GM21723 (cell line): ENCODE results near the gene SKIDA1.

Experiments
- ATAC-seq: cut with Tn5 transposase; IDR thresholded peaks from one replicate; pipeline ENCODE4 v1.9.1; 2021; ENCODE audit warnings: mild to moderate bottlenecking, moderate library complexity; ENCODE audit not compliant: unreplicated experiment

SKIDA1 gene

DNA sequence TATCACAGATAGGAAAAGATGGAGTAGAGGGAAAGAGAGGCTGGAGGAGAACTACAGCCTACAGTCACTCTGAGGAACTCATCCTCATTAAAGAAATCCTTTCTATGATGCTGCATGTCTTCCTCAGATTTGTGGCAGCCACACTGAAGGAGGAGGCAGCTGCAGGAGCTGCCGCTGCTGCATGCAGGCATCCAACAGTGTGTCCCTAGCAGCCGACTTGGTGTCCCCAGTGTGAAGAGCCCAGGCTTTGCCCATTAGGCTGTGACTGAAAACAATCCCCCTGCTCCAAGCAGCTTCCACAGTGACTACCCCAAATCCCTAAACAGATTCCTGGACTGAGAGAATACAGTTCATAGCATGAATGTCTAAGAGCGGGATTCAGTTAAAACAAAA lies 23.1 kb downstream of the SKIDA1 start:
- ATAC-seq: no peak

DNA sequence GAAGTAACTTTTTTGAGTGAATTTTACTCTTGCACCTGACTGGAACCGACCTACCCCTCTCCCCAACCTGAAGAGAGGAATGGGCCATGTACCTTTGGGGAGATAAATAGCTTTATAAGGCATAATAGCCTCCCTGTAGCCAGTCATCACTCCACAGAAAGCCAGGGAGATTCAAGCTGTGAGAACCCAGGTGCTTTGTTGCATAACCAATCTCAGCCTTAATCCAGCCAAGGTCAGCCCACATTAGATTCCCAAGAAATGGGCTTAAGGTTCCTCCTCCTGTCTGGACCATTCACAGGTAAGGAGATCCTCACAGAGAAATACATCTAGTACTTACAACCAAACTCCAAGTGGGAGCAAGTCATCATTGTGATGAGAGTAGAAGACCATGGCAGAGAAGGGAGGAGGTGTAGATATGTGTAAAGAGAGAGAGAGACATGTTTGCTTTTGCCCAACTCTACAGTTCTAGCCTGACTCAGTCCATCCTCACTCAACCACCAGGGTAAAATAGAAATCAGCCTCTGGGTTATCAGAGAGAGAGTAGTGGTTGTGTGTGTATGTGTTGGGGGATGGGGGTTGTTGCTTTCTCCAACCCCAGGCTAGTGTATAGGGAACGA lies 23.6 kb downstream of the SKIDA1 start:
- ATAC-seq: no peak

DNA sequence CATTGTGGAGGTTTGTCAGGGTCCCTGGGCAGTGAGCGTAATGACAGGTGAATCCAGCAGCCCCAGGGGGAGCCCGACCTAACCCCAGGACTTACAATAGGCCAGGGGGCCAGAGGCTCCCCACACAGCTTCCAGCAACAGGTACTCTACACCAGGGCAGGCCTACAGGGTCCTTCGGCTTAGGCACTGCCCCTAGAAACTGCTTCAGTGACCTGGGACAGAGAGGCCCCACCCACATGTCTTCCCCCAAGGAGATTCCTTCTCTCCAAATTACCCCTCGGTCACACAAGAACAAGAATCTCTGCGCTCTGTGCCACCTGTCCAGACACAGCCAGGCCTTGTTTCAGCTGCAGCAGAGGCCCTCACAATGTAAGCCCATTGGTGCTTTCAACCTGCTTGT lies 24.4 kb downstream of the SKIDA1 start:
- ATAC-seq: no peak

DNA sequence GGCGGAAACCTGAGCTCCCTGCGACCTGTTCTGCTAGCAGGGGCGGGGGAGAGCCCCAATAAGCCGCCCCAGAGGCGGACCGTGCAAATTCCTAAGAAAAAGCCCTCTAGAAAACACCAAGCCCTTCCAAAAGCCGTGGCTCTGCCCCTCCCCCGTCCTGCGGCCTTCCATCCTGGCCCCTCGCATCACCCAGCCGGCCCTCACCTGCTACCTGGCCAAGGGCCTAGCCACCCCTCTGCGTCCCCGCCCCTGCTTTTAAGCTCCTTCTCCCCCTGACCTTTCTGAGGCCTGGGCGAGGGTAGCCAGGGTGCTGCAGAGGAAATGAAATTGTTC lies 24.9 kb downstream of the SKIDA1 start:
- ATAC-seq: no peak

DNA sequence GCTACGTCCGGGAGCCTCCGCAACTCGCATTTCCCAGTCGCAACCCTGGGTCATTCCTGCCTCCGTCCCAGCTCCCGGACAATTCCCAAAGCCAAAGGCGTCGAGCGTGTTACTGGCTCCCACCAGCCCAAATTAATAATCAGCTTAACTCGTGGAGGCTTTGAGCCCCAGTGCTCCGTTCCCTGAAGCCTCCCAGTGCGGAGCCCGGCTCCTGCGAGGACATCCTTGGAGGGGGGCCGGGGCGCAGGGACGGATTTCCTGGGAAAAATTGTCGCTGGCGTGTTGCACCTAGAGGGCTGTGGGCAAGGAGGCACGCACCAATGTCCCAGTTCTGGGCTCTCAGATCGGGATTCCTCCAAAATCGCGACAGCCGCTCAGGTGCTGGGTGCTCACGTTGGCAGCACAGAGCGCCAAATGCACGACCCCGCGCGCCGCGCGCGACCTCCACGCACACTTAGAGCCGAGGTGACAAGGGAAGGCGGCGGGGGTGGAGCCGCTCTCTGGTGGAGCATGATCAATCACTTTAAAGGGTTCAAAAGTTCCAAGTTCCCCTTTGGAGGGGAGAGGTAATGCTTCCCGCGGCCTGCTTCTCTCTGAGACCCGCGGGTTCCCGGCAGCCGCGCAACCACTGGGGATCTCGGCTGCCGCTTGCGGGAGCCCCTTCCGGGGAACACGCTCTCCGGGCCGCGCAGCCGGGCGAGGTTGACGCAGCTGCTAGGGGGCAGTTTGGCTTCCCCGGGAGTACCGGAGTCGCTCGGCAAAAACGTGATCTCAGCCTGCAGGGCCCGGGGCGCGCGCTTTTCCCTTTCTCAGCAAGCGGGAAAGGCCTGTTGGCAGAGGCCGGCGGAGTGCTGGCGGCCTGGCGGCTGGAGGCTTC lies 25.5 kb downstream of the SKIDA1 start:
- no peak for ATAC-seq

DNA sequence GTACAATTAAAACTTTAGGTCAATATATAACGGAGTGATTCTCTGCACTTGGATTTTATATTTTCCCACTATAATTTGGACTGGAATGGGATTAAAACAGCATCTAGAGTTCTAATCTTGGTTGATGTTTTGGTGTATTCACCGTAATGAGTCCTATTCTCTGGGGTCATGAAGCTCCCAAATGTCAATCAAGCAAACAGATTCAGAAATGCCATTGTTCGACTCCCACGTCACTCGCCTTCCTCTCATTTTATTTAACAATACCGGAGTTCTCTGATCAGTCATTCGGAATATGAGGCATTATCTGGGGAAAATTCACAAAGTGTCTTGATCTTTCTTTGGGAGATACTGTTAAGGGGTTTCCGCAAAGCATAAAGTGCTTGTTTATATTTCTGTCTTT lies 26.5 kb downstream of the SKIDA1 start:
- no peak for ATAC-seq

DNA sequence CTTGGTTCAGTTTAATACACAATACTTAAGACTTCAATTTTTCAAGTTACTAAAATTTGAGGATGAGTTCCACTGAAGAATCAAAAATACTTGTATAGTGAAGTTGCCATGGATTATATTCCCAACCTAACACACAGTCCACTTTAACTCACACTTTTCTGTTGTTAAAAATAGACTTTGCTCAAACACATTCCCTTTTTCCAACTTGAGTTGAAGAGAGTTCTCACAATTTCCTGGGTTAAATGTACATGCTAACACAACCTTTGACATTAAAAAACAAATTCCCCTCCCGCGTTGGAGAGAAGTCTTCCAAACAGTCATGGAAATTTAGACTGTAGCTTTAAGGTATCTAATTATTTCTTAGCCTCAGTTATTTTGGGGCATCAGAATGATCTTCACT lies 27.1 kb downstream of the SKIDA1 start:
- ATAC-seq: no peak

DNA sequence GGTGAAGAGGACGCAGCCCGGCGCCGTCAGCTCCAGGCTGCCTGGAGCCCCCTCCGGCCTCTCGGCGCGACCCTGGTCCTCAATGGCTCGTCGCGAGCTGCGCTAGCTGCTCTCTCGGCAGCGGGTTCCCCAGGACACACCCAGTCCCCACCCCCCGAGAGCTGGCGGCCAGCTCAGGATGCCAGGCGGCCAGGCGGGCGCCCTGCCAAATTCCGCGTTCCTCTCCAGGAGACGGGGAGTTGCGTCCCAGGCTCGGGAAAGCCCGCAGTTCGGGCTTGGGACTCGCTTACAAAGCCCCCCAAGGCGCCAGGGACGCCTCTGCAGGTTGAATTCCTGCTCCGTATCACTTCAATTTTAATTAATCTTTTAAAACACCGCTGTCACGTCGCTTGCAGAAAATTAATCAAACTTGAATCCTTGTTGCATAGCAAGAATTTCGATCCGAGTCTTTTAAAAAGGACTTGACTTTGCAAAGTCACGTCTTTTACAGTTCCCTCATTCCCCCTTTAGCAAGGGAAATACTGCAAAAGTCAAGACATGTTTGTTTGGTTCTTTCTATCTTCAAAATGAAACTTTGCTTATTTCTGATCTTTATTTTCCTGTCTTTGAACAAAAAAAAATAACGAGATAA lies 28.2 kb downstream of the SKIDA1 start:
- ATAC-seq: peak; percentile 1

DNA sequence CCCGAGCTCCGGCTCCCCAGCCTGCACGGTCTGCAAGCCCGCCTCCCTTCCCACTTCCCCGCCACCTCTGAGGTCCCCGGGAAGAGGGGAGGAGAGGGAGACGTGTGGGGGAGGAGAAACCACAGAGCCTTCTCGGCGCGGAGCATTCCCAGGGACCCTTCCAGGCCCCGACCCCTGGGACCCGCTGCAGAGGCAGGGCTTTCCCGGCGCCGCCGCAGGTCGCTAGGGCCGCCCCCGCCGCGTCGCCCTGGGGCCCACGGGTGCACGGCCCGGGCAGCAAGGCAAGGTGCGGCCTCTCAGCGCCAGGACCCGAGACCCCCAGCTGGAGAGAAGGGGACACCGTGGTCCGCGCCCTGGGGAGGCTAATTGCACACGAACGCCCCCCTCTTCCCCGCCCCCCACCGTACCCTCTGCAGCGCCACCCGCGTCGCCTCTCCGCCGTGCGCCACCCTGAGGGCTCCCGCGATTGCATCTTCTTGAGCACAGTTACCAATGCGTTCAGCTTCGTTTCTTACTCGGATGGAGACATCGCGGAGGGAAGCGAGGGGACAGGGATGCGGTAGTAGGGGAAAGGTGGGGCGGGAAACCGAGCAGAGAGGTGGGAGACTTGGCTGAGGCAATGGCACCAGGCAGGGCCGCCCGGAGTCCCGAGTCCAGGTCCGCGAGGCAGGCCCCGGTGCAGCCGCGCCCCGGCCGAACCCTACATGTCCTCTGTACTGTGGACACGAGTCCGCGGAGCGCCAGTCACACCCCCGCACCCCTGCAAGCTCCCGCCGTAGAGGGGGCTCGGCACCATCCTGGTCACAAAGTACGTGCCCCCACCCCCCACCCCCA lies 28.9 kb downstream of the SKIDA1 start:
- peak; percentile 56 for ATAC-seq

DNA sequence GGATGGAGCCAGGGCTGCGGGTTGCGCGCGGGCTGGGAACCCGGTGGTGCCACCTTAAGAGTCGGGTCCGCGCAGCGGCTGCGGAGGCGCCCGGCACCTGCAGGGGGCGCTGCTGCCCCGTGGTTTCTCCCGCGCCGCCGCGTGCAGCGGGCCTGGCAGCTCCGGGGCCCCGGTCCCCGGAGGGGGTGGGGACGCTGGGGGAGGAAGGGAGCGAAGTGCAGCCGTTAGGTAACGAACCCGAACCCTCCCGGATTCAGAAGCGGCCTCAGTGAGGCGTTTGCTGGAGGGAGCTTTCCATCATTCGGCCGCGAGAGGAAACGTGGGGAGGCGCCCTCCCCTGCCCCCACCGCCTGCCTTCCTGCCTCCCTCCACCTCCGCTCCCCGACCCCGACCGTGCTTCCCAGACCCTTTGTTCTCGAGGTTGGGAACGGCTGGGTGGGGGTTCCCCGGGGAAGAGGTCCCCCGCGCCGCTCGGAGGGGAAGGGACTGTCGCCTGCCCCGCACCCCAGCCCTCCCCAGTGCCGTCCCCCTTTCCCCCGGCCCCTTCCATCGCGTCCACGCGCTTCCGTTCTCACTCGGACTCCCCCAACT lies 29.6 kb downstream of the SKIDA1 start:
- ATAC-seq: peak; percentile 75

DNA sequence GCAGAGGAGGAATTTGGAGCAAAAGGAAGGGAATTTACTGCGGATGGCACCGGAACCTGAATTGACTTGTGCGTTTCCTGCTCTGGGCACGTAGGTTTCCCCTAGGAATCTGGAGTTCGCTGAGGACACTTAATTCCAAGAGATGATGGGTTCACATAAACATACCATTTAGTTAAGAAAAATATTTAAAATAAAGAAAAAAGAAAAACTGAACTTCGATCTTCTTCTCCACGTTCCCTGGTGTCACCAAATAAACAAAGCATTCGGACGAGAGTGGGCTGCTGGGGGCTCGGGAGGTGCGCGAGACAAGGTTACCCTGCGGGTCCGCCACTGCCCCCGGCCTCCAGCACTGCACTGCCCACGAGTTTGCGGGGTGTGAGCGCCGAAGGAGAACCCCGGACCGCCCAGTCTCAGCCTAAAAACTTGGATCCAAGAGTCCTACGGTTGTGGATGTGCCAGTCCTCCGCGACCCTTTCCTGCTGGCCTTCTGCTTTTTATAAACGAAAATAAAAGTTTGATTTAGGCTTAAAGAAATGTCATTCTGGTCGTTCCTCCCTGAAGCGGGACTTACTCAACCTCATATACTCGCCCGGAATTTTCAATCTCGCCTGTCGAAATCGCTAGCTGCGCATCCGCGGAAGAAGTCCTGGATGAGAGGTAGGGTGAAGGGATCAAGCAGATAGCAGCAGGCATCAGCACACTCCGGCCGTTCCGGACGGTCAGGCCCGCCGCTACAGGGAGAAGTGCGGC lies 30.3 kb downstream of the SKIDA1 start:
- no peak for ATAC-seq

DNA sequence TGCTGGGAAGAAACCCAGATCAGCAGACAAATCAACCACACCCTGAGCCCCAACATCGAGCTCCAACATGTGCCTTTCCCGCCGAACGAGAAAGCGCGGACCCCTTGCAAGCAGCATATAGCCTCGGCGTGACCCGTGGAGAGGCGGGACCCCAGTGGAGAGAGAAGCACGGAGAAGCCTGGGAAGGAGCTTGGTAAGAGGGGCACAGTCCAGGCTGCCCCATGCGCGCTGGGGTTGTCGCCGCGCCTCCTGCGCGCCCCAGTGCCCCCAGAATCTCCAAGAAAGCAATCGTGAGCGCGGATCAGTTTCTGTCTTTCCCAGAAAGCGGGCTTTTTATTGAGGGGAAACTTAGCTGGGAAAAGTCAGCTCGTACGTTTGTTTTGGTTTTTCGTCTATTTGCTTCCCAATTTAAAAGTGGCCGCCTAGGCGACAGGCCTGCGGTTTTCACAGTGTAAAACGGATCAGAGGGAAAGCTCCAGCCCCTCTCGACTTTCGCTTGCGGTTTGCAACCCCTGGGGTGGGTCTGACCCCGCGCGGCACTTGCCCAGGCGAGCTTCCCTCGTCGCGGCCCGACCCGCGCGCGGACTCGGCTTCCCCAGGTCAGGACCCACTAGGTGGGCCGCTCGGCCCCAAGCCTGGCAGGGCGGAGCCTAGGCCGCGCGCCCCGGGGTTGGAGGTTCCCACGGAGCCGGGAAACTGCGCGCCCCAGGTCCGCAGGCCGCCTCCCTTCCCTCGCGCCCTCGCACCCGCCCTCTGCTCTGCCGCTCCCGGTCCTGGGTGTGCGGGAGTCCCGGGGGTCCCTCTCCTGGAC lies 31.1 kb downstream of the SKIDA1 start:
- no peak for ATAC-seq

DNA sequence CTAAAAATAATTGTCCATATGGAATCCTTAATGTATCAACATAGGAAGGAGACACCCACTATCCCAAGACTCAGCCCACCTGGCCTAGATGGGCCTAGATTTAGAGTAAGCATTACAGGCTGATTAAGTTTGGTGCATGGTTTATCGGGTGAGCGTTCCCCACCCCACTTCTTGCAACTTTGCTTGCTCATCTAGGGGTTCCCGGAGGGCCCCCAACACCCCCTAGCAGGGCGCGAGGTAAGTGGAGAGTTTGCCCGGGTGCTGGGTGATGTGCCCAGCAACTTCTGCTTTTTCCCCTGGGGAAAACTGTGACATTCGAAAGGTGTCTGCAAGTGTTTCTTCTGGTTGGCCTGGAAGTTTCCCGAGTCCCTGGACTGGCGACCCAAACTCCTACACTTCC lies 31.7 kb downstream of the SKIDA1 start:
- no peak for ATAC-seq

DNA sequence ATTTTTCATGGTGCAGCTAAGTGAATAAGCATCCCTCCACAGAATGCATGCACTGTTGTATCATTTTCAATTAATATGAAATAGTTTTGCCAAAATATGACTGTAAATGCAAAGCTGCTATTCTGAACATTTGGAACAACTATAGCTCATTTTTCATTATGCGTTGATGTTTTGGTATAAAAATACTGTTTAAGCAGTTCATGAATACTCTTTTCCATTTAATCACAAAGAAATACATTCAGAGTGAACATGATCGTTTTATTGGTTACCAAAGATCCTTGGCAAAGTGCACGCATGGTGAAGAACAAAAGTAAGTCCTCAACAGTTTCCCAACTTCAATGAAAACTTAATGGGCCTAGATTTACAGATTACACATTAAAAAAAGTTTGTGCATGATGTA lies 33.1 kb downstream of the SKIDA1 start:
- ATAC-seq: no peak

DNA sequence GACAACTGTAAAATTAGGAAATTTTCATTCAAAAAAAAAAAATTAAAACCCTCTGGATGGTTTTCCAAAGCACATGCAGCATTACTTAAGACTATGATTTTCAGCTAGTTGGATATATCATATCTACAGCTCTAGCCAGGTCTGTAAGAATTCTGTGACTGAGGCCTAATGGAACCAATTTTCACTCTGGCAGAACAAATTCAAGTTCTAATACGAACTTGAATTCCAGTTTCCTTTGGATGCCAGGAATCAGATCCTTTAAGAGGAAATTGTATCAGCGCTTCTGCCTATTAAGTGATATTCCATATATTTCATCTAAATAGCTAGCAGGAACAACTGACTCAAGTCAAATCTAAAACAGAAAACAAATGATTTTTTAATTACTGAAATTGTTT lies 34.8 kb downstream of the SKIDA1 start:
- no peak for ATAC-seq

DNA sequence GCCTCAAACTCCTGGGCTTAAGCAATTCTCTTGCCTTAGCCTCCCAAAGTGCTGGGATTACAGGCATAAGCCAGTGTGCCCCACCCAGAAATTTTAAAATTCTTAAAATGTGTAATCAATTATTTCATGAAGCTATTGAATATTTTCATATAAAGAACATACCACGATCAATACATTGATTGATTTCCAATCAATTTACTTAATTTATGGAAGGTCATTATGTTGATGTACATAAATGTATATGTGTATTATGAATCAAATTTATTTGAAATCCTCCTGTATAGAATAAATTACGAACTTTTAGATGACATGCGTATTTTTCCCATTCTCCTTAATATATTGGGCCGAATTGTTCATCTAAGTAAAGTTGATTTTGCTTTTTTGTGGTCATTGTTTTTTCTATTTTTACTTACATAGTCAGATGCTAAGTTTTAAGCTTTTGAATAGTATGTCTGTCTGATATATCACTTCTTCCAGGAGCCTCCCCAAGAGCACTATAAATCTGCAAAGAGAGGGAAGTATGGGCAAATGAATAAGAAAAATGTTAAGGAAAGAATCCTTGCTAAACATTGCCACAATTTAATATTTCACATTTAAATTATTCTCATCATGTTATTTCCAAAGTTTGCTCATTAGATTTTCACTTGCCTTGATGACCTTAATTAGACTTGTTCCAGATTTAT lies 35.3 kb downstream of the SKIDA1 start:
- no peak for ATAC-seq

DNA sequence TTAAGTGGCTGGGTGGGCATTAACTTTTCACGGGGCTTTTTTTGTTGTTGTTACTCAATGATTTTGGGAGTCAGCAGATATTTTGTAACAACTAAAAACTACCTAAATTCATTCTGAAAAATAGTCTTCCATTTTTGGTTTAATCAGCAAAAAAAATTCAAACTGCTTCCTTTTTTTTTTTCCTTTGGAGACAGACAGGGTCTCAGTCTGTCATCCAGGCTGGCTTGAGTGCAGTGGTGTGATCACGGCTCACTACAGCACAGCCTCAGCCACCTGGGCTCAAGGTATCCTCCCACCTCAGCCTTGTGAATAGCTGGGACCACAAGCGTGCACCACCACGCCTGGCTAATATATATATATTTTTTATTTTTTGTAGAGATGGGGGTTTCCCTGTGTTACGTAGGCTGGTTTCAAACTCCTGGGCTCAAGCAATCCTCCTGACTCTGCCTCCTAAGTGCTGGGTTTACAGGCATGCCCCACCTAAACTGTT lies 36.5 kb downstream of the SKIDA1 start:
- no peak for ATAC-seq

DNA sequence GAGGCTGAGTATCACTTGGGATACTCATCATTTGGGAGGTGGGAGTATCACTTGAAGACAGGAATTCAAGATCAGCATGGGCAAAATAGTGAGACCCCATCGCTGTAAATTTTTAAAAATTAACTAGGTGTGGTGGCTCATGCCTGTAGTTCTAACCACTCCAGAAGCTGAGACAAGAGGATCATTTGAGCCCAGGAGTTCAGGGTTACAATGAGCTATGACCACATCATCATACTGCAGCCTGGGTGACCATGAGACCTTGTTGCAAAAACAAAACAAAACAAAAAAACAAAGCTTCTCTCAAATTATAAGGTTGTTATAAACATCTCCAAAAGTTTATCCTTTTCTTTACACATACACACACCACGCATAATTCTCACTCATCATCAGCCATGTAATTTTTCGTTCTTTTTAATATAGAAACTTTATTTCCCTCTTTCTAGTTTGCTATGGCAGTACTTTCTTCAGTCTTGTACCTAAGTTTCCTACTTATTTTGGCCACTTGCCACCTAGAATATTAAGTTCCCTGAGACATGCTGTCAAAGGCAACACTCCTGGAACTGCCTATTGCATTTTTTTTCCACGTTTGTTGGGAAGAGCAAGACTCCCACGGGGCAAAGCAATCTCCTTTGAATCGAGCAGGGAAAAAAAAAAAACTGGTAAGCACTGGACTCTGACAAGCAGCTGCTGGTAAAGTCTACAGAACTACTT lies 37.1 kb downstream of the SKIDA1 start:
- ATAC-seq: no peak
